GM19395 (cell line): ENCODE results near the gene HOXC6.

Source experiments
- ATAC-seq: cut with Tn5 transposase; IDR thresholded peaks from one replicate; pipeline ENCODE4 v1.9.1; 2021; ENCODE audit warnings: mild to moderate bottlenecking, moderate library complexity; ENCODE audit not compliant: unreplicated experiment

HOXC6 gene

DNA sequence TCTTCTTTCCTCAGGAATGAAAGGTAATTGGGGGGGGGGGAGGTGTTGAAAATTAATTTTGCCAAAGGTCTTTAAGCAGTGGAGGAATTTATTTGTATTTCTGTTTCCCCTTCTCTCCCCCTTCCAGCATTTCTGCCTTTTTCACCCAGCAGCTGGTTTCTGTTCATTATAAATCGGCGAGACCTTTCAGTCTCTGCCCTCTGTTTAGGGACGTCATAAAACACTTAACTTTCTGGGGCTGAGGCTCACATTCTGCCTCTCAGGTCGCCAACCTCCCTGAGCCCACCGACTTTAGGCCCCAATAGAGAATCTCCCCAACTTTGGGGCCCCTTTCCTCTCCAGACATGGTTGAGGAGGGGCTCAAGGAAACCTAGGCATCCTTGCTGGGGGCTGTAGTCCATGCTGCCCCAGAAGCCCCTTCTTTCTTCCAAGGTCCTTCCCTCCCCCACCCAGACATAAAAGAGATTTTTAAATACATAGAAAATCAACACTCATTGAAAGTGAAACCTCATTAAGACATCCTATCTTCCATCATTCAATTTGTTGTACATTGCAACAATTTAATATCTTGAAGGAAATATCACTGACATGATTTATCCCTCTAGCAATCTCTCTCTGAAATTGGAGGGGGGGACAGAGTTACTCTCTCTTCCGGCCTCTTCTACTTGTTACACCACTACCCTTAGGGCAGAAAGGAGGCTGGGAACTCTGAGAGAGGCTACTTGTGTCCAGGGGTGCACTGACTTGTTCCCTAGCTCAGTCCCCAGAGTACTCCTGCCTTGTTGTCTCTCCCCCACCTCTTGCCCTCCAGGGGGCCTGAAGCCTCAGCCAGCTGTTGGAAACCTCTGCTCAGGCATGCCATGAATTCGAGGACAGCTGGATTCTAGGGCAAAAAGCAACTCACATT, 2.5 kb upstream of the HOXC6 start:
- ATAC-seq: no peak

DNA sequence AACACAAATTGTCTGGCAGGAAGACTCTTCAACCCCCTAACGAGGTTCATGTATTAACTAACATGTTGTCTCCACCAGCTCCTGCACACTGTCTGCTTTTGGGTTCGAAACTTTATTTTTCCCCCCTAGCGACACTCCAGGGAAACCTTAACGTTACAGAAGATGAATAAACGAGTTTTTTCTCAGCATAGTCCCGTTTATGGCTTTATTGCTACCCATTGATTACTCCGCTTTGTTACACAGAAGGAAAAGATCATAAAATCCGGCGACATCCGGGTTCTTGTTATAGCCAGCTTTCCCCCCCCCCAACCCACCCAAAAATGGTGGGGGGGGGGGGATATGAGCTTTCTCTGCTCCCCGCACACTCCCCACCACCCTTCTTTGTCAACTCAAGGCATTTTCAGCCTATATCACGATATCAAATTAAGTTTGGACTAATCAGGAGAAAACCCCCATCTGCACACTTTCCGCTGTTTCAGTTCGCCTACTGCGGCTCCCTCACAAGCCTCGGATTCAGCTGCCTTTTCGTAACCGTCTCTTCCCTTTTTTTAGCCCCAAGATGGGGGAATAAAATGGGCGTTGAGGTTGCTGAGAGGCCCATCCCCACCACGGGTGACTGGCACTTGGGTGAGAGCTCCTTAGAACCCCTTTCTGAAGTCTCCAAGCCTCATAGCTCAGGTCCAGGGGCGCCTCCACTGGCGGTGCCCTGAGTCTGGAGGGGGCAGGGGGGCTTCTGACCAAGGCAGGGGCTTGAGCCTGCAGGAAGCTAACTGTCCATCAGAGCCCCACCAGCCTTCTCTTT, 1.4 kb upstream of the HOXC6 start:
- ATAC-seq: no peak

DNA sequence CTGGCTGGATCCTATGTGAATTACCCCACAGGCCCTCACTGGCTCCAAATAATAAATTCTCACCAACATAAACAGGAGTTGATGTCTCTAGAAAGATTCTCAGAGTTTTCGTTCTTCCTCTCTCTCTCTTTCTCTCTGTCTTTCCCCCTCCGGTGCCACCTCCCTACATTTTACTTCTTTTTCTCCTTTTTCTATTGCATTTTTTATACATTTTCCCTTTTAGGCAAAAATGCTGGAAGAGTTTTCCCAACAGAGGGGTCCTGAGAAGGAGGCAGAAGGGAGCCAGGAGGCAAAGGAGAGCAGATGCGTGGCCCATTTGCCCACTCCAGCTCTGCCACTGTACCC, 826 bp upstream of the HOXC6 start:
- ATAC-seq: no peak

DNA sequence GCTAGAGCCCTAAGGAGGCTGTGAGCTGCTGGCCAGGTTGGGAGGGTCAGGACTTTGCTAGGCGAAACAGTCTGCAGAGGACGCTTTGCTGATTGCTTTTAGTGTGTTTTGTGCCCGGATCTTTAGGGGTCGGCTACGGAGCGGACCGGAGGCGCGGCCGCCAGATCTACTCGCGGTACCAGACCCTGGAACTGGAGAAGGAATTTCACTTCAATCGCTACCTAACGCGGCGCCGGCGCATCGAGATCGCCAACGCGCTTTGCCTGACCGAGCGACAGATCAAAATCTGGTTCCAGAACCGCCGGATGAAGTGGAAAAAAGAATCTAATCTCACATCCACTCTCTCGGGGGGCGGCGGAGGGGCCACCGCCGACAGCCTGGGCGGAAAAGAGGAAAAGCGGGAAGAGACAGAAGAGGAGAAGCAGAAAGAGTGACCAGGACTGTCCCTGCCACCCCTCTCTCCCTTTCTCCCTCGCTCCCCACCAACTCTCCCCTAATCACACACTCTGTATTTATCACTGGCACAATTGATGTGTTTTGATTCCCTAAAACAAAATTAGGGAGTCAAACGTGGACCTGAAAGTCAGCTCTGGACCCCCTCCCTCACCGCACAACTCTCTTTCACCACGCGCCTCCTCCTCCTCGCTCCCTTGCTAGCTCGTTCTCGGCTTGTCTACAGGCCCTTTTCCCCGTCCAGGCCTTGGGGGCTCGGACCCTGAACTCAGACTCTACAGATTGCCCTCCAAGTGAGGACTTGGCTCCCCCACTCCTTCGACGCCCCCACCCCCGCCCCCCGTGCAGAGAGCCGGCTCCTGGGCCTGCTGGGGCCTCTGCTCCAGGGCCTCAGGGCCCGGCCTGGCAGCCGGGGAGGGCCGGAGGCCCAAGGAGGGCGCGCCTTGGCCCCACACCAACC, 1.5 kb downstream of the HOXC6 start:
- ATAC-seq: no peak

DNA sequence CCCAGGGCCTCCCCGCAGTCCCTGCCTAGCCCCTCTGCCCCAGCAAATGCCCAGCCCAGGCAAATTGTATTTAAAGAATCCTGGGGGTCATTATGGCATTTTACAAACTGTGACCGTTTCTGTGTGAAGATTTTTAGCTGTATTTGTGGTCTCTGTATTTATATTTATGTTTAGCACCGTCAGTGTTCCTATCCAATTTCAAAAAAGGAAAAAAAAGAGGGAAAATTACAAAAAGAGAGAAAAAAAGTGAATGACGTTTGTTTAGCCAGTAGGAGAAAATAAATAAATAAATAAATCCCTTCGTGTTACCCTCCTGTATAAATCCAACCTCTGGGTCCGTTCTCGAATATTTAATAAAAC, 2.2 kb downstream of the HOXC6 start:
- ATAC-seq: no peak

DNA sequence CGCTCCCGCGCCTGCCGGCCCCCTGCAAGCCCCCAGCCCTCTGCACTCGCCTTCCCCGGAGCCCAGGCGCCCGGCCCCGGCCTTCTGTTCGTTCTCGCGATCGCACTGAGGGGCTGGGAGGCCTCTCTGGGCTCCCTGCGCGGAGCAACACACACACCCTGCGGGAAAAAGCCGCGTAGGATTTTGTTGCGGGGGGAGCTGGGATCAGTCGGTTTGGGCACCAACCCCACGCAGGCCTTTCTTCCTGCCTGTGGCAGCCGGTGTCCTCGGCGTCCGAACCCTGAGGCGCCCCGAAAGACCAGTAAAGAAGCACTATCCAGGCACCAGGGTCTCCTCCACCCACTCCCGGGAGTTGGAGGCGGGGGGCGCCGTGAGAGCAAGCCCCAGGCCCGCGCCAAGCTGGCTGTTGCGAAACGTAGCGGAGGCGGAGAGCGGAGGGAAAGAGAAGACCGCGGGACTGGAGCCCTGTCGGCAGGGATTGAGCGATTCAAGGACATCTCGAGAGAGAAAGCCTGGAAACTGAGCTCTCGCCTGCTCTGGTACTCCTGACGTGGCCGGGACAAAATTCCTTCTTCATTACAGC, 2.7 kb downstream of the HOXC6 start:
- no peak for ATAC-seq

DNA sequence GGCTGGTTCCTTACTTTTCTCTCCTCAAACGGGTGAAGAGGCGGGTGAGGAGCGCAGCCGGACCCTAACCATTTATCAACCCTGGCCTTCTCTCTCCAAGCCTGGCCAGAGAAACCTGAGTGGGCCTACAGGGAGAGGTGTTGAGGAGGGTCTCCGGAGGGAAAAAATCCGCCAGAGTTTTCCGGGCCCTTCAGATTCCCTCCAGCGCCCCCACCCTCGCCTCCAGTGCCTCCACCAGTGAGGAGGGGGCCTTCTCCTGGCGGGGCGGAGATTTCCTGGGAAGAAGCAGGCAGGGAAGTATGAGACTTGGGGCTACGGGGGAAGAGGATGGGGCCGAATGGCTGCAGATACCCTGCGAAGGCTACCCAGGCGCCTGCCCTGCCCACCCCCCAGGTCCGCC, 3.2 kb downstream of the HOXC6 start:
- ATAC-seq: no peak

DNA sequence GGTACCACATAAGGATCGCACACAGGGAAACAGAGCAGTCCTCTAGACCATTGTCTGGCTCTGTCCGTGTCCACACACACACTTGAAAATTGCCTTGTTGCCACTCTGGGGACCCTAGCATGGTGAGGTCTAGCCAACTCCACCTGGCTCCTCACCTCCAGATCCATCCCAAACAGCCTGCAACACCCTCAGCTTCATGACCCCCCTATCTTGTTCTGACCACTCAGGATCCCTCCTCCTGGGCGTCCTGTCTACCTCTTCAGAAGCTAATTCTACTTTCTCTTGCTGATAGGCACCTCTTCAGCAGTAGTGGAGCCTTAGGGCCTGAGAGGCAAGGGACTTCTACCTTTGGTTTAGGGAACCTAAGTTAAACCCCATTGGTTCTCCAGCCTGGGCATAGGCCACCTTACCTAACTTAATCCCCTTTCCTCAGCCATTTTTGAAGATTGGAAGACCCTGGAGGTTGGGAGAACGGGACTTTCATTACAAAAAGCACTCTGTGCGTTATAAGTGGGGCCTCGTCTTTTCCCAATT, 3.9 kb downstream of the HOXC6 start:
- no peak for ATAC-seq

DNA sequence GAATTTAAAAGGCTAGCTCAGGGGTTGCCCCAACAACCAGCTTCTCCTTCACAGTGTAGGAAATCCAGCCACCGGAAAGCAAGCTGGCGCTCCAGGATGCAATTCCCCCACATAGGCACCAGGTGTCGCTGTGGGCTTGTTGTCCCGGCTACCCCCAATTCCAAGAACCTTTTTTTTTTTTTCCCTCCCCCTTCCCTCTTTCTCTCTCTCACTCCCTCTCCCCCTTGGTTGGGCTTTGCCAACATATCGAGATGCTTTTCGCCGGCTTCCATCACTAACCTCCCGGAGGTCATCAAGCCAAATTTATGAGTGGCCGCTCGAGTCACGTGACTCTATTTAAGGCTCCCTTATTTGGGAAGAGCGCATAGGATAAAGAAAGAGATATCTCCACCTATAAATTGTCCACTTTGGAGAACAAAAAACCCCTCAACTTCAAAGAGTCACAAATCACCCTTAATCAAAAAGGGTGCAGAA, 4.4 kb downstream of the HOXC6 start, which contains the start of gene HOXC5:
Gene HOXC5, plus strand, starts transcription at position 424 of the 474 bp plus-strand sequence. CDS start 73 bp downstream, outside the sequence.
- no peak for ATAC-seq

DNA sequence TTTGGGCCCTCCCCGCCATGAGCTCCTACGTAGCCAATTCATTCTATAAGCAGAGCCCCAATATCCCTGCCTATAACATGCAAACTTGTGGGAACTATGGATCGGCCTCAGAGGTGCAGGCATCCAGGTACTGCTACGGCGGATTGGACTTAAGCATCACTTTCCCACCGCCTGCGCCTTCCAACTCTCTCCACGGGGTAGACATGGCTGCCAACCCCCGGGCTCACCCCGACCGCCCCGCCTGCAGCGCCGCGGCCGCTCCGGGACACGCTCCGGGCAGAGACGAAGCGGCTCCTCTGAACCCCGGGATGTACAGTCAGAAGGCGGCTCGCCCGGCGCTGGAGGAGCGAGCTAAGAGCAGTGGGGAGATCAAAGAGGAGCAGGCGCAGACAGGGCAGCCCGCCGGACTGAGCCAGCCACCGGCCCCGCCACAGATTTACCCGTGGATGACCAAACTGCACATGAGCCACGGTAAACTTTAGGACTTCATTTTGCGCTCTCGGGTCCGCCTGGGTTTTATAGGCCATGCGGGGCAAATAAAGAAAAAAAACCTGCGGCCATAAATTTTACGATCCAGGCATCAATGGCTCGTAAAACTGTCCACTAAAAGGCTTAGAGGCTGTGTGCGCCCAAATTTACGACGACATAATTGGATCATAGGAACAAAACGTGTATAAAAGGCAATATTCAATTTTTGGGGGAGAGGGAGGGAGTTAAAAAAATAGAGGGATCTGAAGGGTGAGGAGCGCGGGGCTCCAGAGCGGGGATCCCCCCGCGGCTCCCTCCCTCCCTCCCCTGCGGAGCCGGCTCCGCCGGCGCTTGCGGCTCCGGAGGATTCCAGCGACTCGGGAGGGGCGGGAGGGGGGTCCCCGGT, 5.1 kb downstream of the HOXC6 start:
- no peak for ATAC-seq

DNA sequence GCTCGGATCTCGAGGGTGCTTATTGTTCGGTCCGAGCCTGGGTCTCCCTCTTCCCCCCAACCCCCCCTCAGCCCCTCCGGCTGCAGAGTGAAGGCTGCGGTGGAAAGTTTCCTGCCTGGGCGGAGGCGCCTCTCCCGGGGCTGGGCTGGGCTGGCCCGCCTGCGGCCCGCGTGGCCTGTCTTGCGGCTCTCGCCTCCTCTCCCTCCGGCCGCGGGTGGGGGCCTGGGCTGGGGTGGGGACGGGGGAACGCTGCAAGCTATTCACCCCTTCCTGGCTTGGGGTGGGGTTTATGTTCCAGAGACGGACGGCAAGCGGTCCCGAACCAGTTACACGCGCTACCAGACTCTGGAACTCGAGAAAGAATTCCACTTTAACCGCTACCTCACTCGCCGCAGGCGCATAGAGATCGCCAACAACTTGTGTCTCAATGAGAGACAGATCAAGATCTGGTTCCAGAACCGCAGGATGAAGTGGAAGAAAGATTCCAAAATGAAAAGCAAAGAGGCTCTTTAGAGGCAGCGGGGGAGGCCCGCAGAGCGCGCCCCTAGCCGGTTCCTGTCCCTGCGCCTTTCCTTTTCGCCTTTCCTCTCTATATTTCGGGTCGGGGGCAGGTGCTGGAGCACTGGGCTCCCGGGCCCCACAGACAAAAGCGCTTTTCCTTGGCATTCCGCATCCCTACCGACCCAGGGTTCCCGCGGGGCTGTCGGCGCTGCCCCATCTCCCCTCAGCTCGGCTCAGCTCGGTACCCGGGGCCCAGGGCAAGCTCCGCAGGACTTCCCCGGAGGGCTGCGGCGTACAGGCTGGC, 5.9 kb downstream of the HOXC6 start:
- ATAC-seq: no peak

DNA sequence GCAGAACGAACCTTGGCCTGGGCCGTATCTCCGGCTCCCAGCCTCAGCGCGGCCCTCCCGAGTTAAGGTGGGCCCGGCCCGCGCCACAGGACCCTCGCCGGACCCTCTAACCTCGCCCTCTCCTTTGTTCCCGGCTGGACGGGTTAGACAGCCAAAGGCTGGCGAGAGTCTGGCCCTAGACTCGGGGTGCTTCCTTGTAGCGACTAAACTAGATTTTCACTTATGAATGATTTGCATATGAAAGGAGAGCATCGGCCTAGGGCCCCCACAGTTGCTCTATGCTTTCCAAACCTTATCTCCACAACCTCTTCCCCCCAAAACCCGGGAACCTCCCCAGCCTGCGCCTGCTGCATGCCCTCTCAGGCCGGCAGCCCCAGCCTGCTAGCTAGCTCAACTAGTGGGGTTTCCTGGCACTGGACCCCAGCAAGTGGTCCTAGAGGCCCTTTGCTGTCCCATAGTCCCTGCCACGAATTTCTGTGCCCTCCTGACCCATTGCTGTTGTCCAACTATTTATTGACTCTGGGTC, 6.6 kb downstream of the HOXC6 start:
- ATAC-seq: no peak

DNA sequence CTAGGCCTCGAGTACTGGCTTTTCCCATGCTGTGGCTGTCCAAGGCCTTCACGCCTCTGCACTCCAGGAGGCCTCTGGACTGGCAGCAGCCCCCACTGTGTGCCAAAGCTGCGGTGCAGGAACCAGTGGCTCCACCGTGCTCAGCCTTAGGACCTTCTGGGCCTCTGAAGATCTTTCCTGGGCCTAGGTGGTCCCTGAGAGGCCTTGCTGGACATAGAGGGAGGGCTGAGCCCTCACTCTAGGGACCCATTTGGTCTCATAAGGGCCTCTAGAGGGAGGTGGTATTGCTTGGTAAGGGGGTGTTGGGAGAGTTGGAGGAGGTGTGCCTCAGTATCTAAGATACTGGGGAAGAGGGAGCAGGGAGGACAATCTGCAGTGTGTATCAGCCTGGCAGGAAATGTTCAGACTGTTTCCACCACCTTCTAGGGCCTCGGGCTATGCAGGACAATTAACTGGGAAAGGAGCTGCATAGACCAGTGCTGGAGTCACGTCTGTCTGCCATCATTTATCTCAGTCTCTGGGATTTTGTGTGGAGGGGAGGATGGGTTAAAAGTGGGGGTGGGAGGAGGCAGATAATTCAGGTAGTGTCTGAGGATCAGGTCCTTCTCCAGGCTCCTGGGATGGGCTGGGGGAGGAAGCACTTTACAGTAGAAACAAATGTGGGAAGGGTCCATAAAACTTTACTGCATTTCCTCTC, 7.5 kb downstream of the HOXC6 start:
- no peak for ATAC-seq

DNA sequence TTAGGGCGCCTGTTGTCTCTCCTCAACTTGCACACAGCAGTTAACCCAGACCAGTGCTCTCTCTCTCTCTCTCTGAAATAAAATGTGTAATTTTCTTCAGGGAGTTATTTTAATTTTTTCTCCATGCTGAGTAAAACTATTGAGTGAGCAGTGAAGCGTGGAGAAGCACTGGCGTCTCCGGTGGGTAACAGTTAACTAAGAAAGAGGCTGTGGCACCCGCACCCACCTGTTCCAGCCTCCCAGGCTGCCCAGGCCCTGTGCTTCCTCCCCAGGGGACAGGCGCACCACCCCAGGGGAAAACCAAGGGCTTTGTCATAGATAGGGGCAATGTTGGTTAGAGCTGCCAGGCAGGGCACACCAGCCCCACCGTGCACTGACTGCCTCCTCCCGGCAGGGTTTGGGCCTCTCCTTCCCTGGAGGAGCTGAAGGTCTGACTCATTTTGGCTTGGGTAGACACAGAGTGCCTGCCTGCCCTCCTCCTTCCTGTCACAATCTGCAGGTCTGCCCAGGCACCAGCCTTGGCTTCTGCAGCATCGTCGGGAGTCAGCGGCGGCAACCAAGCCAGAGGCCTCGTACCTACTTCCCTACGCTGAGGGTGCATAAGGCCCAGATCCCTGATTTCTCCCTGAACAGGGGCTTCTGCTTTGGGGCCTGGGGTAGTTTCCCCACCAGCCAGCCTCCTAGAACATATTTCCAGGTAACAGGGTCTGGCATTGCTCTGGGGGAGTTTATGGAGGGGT, 8.6 kb downstream of the HOXC6 start:
- ATAC-seq: no peak

DNA sequence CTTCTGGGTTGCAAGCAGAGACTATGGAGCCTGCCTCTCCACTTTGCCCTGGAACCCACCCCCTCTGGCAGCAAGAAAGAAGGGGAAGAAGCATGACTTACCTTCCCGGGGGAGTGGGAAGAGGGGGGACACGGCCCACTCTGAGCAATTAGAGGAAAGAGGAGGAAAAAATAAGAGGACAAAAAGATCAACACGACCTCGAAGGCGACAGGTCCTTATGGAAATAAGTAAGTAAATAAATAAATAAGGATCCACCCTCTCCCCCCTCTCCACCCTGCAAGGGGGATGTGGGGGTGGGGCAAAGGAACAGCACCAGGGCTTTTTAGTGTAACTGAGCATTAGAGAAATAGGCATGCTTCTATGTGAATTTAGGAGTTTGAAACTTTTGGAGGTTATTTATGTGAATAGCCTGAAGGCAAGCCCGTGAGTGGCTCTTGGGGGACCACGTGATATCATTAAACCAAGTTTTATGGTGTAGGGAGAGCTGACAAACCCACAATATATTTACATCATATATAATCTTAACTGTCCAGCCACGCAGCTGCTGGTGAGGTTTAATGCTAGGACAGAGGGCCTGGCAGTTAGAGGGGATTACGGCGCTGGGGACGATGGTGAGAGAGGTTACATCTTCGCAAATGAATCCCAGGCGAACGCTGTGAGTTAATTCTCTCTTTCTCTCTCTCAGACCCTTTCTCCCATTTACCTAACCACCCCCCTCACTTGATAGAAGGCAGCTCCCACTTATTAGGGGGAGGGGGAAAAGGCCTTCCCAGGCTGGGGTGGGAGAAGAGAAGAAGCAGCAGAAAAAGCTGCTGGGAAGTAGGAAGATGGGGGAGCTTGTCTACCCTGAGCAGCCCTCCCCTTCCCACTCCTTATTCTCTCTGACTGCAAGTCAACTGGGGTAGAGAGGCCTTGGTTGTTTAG, 9.4 kb downstream of the HOXC6 start:
- no peak for ATAC-seq

DNA sequence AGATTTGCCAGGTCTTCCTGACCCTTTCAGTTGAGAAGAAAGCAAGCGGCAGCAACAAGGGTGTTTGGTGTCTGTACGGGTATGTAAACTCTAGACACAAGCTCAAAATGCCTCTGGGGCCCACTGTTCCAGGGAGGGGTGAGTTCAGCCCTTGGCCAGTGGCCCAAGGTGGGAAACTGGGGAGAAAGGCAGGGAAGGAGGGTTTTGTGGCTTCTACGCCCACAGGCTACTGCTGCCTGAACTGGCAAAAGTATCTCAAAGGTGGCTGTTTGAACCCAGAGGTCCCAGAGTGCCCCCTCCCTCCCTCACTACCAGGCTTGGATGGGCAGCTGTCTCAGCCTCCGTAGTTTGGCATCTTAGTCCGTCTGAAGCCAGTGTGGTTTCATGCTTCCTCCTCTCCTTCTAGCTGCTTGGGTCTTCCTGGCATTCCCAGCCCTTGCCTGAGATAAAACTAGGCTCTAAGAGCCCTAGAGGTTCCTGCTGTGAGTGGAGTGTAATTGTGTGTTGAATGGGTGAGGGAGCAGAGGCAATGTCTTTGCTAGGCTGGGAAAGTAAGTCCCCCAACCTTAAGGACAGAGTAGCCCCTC, 10.1 kb downstream of the HOXC6 start:
- ATAC-seq: no peak
